ENCODE data around the gene FBXO15.

FBXO15 gene

GRCh38 chr18:74146756-74147155 lies 878 bp downstream of the FBXO15 start:
- no peaks in the 10 kb centered on the region for H3K27me3 ChIP-seq (ENCODE audit: control insufficient read depth in 3 of 3, insufficient read depth in 3 of 3, low read depth in 1 of 3, low read length in 3 of 3)
- H4K8ac ChIP-seq (ENCODE audit: low read depth, low read length): no peak overlapping the region
- no peak overlapping the region for H2BK5ac ChIP-seq (ENCODE audit: low read length)
- H3K23ac ChIP-seq (ENCODE audit: low read depth, low read length, poor library complexity): no peak overlapping the region
- peak overlapping the region in 1 of 2 donors; percentile 97 for H3K4me3 ChIP-seq (ENCODE audit: low read length in 2 of 2)
- H2BK120ac ChIP-seq (ENCODE audit: low read depth, low read length): no peak overlapping the region
- peak overlapping the region; percentile 35 for H2BK12ac ChIP-seq (ENCODE audit: low read length)
- DNase-seq (ENCODE audit: low spot score): no peak
- H3K18ac ChIP-seq (ENCODE audit: low read length): no peak overlapping the region
- H2AFZ ChIP-seq (ENCODE audit: low read length): peak overlapping the region; percentile 91
- WGBS, 2 donors (ENCODE audit: extremely low coverage in 2 of 2, insufficient read length in 2 of 2, insufficient replicate concordance in 1 of 2): no CpG with 5 or more reads among the region's 3 CpGs
- H3K4me1 ChIP-seq (ENCODE audit: control insufficient read depth in 2 of 2, insufficient read depth in 1 of 2, low read depth in 1 of 2, low read length in 2 of 2): peaks cover 8 to 17% of the 10 kb centered on the region in 2 donors
- no peak overlapping the region for H3K14ac ChIP-seq (ENCODE audit: low read length)
- H4K91ac ChIP-seq (ENCODE audit: low read depth, low read length, poor library complexity): no peak overlapping the region
- peak overlapping the region; percentile 88 for H3K4me2 ChIP-seq (ENCODE audit: insufficient read depth, low read length, poor library complexity, severe bottlenecking)
- H3K27ac ChIP-seq (replicated peaks; ENCODE audit: low read length): no peak overlapping the region
- H3K79me1 ChIP-seq (ENCODE audit: low read depth, low read length): peaks cover 2% of the 10 kb centered on the region
- no peaks in the 10 kb centered on the region for H3K9me3 ChIP-seq (replicated peaks in 1 of 2; ENCODE audit: control insufficient read depth in 2 of 2, insufficient read depth in 1 of 2, low read depth in 1 of 2, low read length in 2 of 2)
- H3K36me3 ChIP-seq (replicated peaks in 1 of 2; ENCODE audit: control insufficient read depth in 2 of 2, insufficient read depth in 2 of 2, low read length in 2 of 2): peaks cover 2 to 20% of the 10 kb centered on the region in 2 donors
- H2AK5ac ChIP-seq (ENCODE audit: low read depth, low read length): peak overlapping the region; percentile 14
- no peak overlapping the region for H2BK15ac ChIP-seq (ENCODE audit: low read length)
- H3K4ac ChIP-seq (ENCODE audit: low read length): no peak overlapping the region
- no peak overlapping the region for H3K9ac ChIP-seq (ENCODE audit: low read depth, low read length, poor library complexity)

GRCh38 chr18:74142252-74142651 lies 5.4 kb downstream of the FBXO15 start:
- Histone ChIP-seq H4K91ac (ENCODE audit: low read depth, low read length, poor library complexity) (no peak overlapping the region), H3K18ac (ENCODE audit: low read length) (no peak overlapping the region), H3K9me3 (replicated peaks in 1 of 2; ENCODE audit: control insufficient read depth in 2 of 2, insufficient read depth in 1 of 2, low read depth in 1 of 2, low read length in 2 of 2) (no peaks in the 10 kb centered on the region), H3K27ac (replicated peaks; ENCODE audit: low read length) (no peak overlapping the region), H2BK12ac (ENCODE audit: low read length) (no peak overlapping the region), H3K23ac (ENCODE audit: low read depth, low read length, poor library complexity) (no peak overlapping the region), H3K4me3 (ENCODE audit: low read length in 2 of 2) (no peak overlapping the region), H3K27me3 (ENCODE audit: control insufficient read depth in 3 of 3, insufficient read depth in 3 of 3, low read depth in 1 of 3, low read length in 3 of 3) (no peaks in the 10 kb centered on the region), H2AFZ (ENCODE audit: low read length) (no peak overlapping the region), H3K4me1 (ENCODE audit: control insufficient read depth in 2 of 2, insufficient read depth in 1 of 2, low read depth in 1 of 2, low read length in 2 of 2) (peaks cover 4 to 7% of the 10 kb centered on the region in 2 donors), H3K9ac (ENCODE audit: low read depth, low read length, poor library complexity) (no peak overlapping the region), H2BK120ac (ENCODE audit: low read depth, low read length) (no peak overlapping the region), H3K4ac (ENCODE audit: low read length) (no peak overlapping the region), H4K8ac (ENCODE audit: low read depth, low read length) (no peak overlapping the region), H3K36me3 (replicated peaks in 1 of 2; ENCODE audit: control insufficient read depth in 2 of 2, insufficient read depth in 2 of 2, low read length in 2 of 2) (no peaks in the 10 kb centered on the region), H2AK5ac (ENCODE audit: low read depth, low read length) (no peak overlapping the region), H3K79me1 (ENCODE audit: low read depth, low read length) (no peaks in the 10 kb centered on the region), H3K4me2 (ENCODE audit: insufficient read depth, low read length, poor library complexity, severe bottlenecking) (no peak overlapping the region), H2BK5ac (ENCODE audit: low read length) (no peak overlapping the region), H2BK15ac (ENCODE audit: low read length) (no peak overlapping the region), H3K14ac (ENCODE audit: low read length) (no peak overlapping the region)
- DNase-seq (ENCODE audit: low spot score): no peak
- WGBS, 2 donors (ENCODE audit: extremely low coverage in 2 of 2, insufficient read length in 2 of 2, insufficient replicate concordance in 1 of 2): no CpG with 5 or more reads among the region's 2 CpGs

GRCh38 chr18:74141667-74142066 lies 6.0 kb downstream of the FBXO15 start:
- Histone ChIP-seq H3K4ac (ENCODE audit: low read length) (no peak overlapping the region), H3K9me3 (replicated peaks in 1 of 2; ENCODE audit: control insufficient read depth in 2 of 2, insufficient read depth in 1 of 2, low read depth in 1 of 2, low read length in 2 of 2) (no peaks in the 10 kb centered on the region), H3K9ac (ENCODE audit: low read depth, low read length, poor library complexity) (no peak overlapping the region), H4K8ac (ENCODE audit: low read depth, low read length) (no peak overlapping the region), H3K18ac (ENCODE audit: low read length) (no peak overlapping the region), H4K91ac (ENCODE audit: low read depth, low read length, poor library complexity) (no peak overlapping the region), H3K79me1 (ENCODE audit: low read depth, low read length) (no peaks in the 10 kb centered on the region), H3K14ac (ENCODE audit: low read length) (no peak overlapping the region), H2AK5ac (ENCODE audit: low read depth, low read length) (no peak overlapping the region), H2BK15ac (ENCODE audit: low read length) (no peak overlapping the region), H3K36me3 (replicated peaks in 1 of 2; ENCODE audit: control insufficient read depth in 2 of 2, insufficient read depth in 2 of 2, low read length in 2 of 2) (no peaks in the 10 kb centered on the region), H2AFZ (ENCODE audit: low read length) (no peak overlapping the region), H3K4me3 (ENCODE audit: low read length in 2 of 2) (no peak overlapping the region), H3K4me1 (ENCODE audit: control insufficient read depth in 2 of 2, insufficient read depth in 1 of 2, low read depth in 1 of 2, low read length in 2 of 2) (peaks cover 0 to 1% of the 10 kb centered on the region in 2 donors), H3K27ac (replicated peaks; ENCODE audit: low read length) (no peak overlapping the region), H2BK12ac (ENCODE audit: low read length) (no peak overlapping the region), H3K27me3 (ENCODE audit: control insufficient read depth in 3 of 3, insufficient read depth in 3 of 3, low read depth in 1 of 3, low read length in 3 of 3) (no peaks in the 10 kb centered on the region), H2BK5ac (ENCODE audit: low read length) (no peak overlapping the region), H2BK120ac (ENCODE audit: low read depth, low read length) (no peak overlapping the region), H3K23ac (ENCODE audit: low read depth, low read length, poor library complexity) (no peak overlapping the region), H3K4me2 (ENCODE audit: insufficient read depth, low read length, poor library complexity, severe bottlenecking) (no peak overlapping the region)
- DNase-seq (ENCODE audit: low spot score): no peak
- whole genome bisulfite sequencing, 2 donors (ENCODE audit: extremely low coverage in 2 of 2, insufficient read length in 2 of 2, insufficient replicate concordance in 1 of 2): no CpG with 5 or more reads among the region's 2 CpGs

- Histone ChIP-seq H3K9me3 (replicated peaks in 1 of 2; ENCODE audit: control insufficient read depth in 2 of 2, insufficient read depth in 1 of 2, low read depth in 1 of 2, low read length in 2 of 2) (no peaks in the 10 kb centered on the region), H4K91ac (ENCODE audit: low read depth, low read length, poor library complexity) (no peak overlapping the region), H3K4me3 (ENCODE audit: low read length in 2 of 2) (no peak overlapping the region), H3K4me2 (ENCODE audit: insufficient read depth, low read length, poor library complexity, severe bottlenecking) (no peak overlapping the region), H3K18ac (ENCODE audit: low read length) (no peak overlapping the region), H3K27ac (replicated peaks; ENCODE audit: low read length) (no peak overlapping the region), H3K4me1 (ENCODE audit: control insufficient read depth in 2 of 2, insufficient read depth in 1 of 2, low read depth in 1 of 2, low read length in 2 of 2) (peaks cover 0 to 1% of the 10 kb centered on the region in 2 donors), H2AK5ac (ENCODE audit: low read depth, low read length) (no peak overlapping the region), H3K23ac (ENCODE audit: low read depth, low read length, poor library complexity) (no peak overlapping the region), H2BK120ac (ENCODE audit: low read depth, low read length) (no peak overlapping the region), H3K79me1 (ENCODE audit: low read depth, low read length) (no peaks in the 10 kb centered on the region), H3K27me3 (ENCODE audit: control insufficient read depth in 3 of 3, insufficient read depth in 3 of 3, low read depth in 1 of 3, low read length in 3 of 3) (no peaks in the 10 kb centered on the region), H3K4ac (ENCODE audit: low read length) (no peak overlapping the region), H2BK15ac (ENCODE audit: low read length) (no peak overlapping the region), H2AFZ (ENCODE audit: low read length) (no peak overlapping the region), H2BK5ac (ENCODE audit: low read length) (no peak overlapping the region), H3K36me3 (replicated peaks in 1 of 2; ENCODE audit: control insufficient read depth in 2 of 2, insufficient read depth in 2 of 2, low read length in 2 of 2) (no peaks in the 10 kb centered on the region), H4K8ac (ENCODE audit: low read depth, low read length) (no peak overlapping the region), H2BK12ac (ENCODE audit: low read length) (no peak overlapping the region), H3K9ac (ENCODE audit: low read depth, low read length, poor library complexity) (no peak overlapping the region), H3K14ac (ENCODE audit: low read length) (no peak overlapping the region)
- DNase-seq (ENCODE audit: low spot score): no peak
- WGBS, 2 donors (ENCODE audit: extremely low coverage in 2 of 2, insufficient read length in 2 of 2, insufficient replicate concordance in 1 of 2): no CpG with 5 or more reads among the region's 1 CpG
Measured at GRCh38 chr18:74140582-74140981, 7.1 kb downstream of the FBXO15 start.

All from neuronal stem cell (in vitro differentiated cells).